ENCODE results near the gene KMT5B. TPM values are rescaled to one million over a fixed set of nuclear protein-coding genes. Genes with fewer than 3 reads are reported as not detected.
"Not testable (repeated sequence)": the region's sequence is repeated elsewhere in the genome, so short reads cannot be mapped to it uniquely, and the experiment has no call there.

KMT5B gene
- total and polyA plus RNA-seq, 2 of the 13 experiments (the other 11 are each of a cell fraction or from before 2014, with no cell fraction given), result 17.6 to 23.7 TPM

- BruUV-seq (replicated peaks); CTCF ChIA-PET (ENCODE audit: low intra/inter-chr PET ratio, low total read pairs); H3K4me1 ChIP-seq (ENCODE audit: insufficient read depth, low read length); POLR2A ChIA-PET; H3K27me3 ChIP-seq (ENCODE audit: control insufficient read depth in 1 of 2, insufficient read depth in 2 of 2, low read length in 2 of 2); ATAC-seq; H3K9me3 ChIP-seq (ENCODE audit: low read length); H3K79me2 ChIP-seq (ENCODE audit: insufficient read depth, low read length); FAIRE-seq; in situ Hi-C loops (cut with HindIII; ENCODE audit: extremely low pct_ligation_motif_present, low pct_unique_long_range_greater_than_20kb); H2AFZ ChIP-seq (ENCODE audit: low read length); H3K36me3 ChIP-seq (replicated peaks in 1 of 2; ENCODE audit: control insufficient read depth in 1 of 2, insufficient read depth in 2 of 2, low read length in 2 of 2); H3K4me3 ChIP-seq (replicated peaks in 1 of 3; ENCODE audit: insufficient read depth in 1 of 3, low read depth in 2 of 3, low read length in 3 of 3); H3K9ac ChIP-seq (ENCODE audit: insufficient read depth, low read depth, low read length); DNase-seq (ENCODE audit: low spot score); intact Hi-C loops (cut with micrococcal nuclease; ENCODE audit: unreplicated experiment); H3K27ac ChIP-seq (ENCODE audit: extremely low read length, insufficient read depth, low read length); H3K4me2 ChIP-seq (ENCODE audit: low read depth, low read length); H4K20me1 ChIP-seq (ENCODE audit: insufficient read depth, low read length): not testable (repeated sequence)
- WGBS (ENCODE audit: low lambda C conversion rate), result 61% methylated on average over 5 of the region's 5 CpGs
Observed at GRCh38 chr11:68244912-68245311, 31.8 kb upstream of the KMT5B start.

GRCh38 chr11:68243847-68244246, 30.8 kb upstream of the KMT5B start:
- DNase-seq (ENCODE audit: low spot score); H3K9me3 ChIP-seq (ENCODE audit: low read length); POLR2A ChIA-PET; H3K4me2 ChIP-seq (ENCODE audit: low read depth, low read length); H3K79me2 ChIP-seq (ENCODE audit: insufficient read depth, low read length); ATAC-seq; BruUV-seq (replicated peaks); H3K36me3 ChIP-seq (replicated peaks in 1 of 2; ENCODE audit: control insufficient read depth in 1 of 2, insufficient read depth in 2 of 2, low read length in 2 of 2); FAIRE-seq; H3K27me3 ChIP-seq (ENCODE audit: control insufficient read depth in 1 of 2, insufficient read depth in 2 of 2, low read length in 2 of 2); H3K4me1 ChIP-seq (ENCODE audit: insufficient read depth, low read length); CTCF ChIA-PET (ENCODE audit: low intra/inter-chr PET ratio, low total read pairs); H4K20me1 ChIP-seq (ENCODE audit: insufficient read depth, low read length); H2AFZ ChIP-seq (ENCODE audit: low read length); intact Hi-C loops (cut with micrococcal nuclease; ENCODE audit: unreplicated experiment); H3K9ac ChIP-seq (ENCODE audit: insufficient read depth, low read depth, low read length); in situ Hi-C loops (cut with HindIII; ENCODE audit: extremely low pct_ligation_motif_present, low pct_unique_long_range_greater_than_20kb); H3K27ac ChIP-seq (ENCODE audit: extremely low read length, insufficient read depth, low read length); H3K4me3 ChIP-seq (replicated peaks in 1 of 3; ENCODE audit: insufficient read depth in 1 of 3, low read depth in 2 of 3, low read length in 3 of 3): not testable (repeated sequence)
- 92% methylated on average over 1 of the region's 1 CpG for WGBS (ENCODE audit: low lambda C conversion rate)

- POLR2A ChIA-PET, result no interaction called here
- no peak for ATAC-seq
- H3K4me1 ChIP-seq (ENCODE audit: insufficient read depth, low read length), result no peaks in the 10 kb centered on the region
- H3K27ac ChIP-seq (ENCODE audit: extremely low read length, insufficient read depth, low read length), result no peak overlapping the region
- FAIRE-seq, result no peak
- no peak for DNase-seq (ENCODE audit: low spot score)
- no peaks in the 10 kb centered on the region for H3K79me2 ChIP-seq (ENCODE audit: insufficient read depth, low read length)
- 78% methylated on average over 2 of the region's 2 CpGs for WGBS (ENCODE audit: low lambda C conversion rate)
- H3K4me3 ChIP-seq (replicated peaks in 1 of 3; ENCODE audit: insufficient read depth in 1 of 3, low read depth in 2 of 3, low read length in 3 of 3), result no peak overlapping the region
- CTCF ChIA-PET (ENCODE audit: low intra/inter-chr PET ratio, low total read pairs), result no interaction called here
- H4K20me1 ChIP-seq (ENCODE audit: insufficient read depth, low read length), result no peaks in the 10 kb centered on the region
- no peaks in the 10 kb centered on the region for H3K27me3 ChIP-seq (ENCODE audit: control insufficient read depth in 1 of 2, insufficient read depth in 2 of 2, low read length in 2 of 2)
- H3K9me3 ChIP-seq (ENCODE audit: low read length), result no peaks in the 10 kb centered on the region
- intact Hi-C loops (cut with micrococcal nuclease; ENCODE audit: unreplicated experiment), result no loop called here
- no peak overlapping the region for H2AFZ ChIP-seq (ENCODE audit: low read length)
- no peak overlapping the region for H3K4me2 ChIP-seq (ENCODE audit: low read depth, low read length)
- no TSS peak for BruUV-seq (replicated peaks)
- H3K9ac ChIP-seq (ENCODE audit: insufficient read depth, low read depth, low read length), result no peak overlapping the region
- no peaks in the 10 kb centered on the region for H3K36me3 ChIP-seq (replicated peaks in 1 of 2; ENCODE audit: control insufficient read depth in 1 of 2, insufficient read depth in 2 of 2, low read length in 2 of 2)
- in situ Hi-C loops (cut with HindIII; ENCODE audit: extremely low pct_ligation_motif_present, low pct_unique_long_range_greater_than_20kb), result no loop called here
- no peak for TF ChIP-seq ZNF12 (CRISPR knock-in tag; IDR thresholded peaks at IDR 0.05)
- no peak for TF ChIP-seq ISX (CRISPR knock-in tag; conservative IDR thresholded peaks at IDR 0.05)
- no peak for TF ChIP-seq SALL1 (CRISPR knock-in tag; IDR thresholded peaks at IDR 0.05)
- TF ChIP-seq REST (IDR thresholded peaks at IDR 0.05; ENCODE audit: borderline replicate concordance in 1 of 2, low read depth in 1 of 2, low read length in 2 of 2), result no peak
- no peak for TF ChIP-seq EEA1 (CRISPR knock-in tag; IDR thresholded peaks at IDR 0.05; ENCODE audit: borderline replicate concordance)
- TF ChIP-seq SOX13 (IDR thresholded peaks at IDR 0.05), result no peak
- no peak for TF ChIP-seq SOX13 (CRISPR knock-in tag; conservative IDR thresholded peaks at IDR 0.05 in 1 of 2, IDR thresholded peaks at IDR 0.05 in 1 of 2)
Observed at GRCh38 chr11:68242616-68243015, 29.5 kb upstream of the KMT5B start.

Measured in HepG2 (cell line).